ENCODE data around the gene BICD1.

DNA sequence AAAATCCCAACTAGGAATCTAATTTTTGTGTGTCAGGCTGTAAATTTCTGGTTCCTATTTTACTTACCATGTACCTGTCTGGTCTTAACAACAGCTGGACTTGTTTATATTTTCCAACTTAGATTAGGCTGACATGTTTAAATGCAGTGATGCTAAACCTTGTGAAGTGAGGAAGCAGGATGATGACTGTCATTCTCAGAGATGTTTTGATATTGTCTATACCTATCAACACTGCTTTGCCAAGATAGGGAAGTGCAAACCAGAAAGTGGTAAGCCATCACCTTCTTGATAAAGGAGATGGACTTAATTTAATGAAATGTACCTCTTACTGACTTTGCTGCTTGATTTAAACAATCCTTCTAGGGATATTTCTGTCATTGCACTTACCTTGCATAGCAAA, 2.1 kb downstream of the BICD1 start:
- no peak for TF ChIP-seq ZNF274 (IDR thresholded peaks at IDR 0.05; ENCODE audit: low read depth, low read length)
- no peak for TF ChIP-seq YY1 (IDR thresholded peaks at IDR 0.05; ENCODE audit: insufficient read depth, insufficient read length)
- TF ChIP-seq SUZ12 (IDR thresholded peaks at IDR 0.05; ENCODE audit: extremely low read depth, insufficient read depth, insufficient read length) = no peak

Measured in NT2/D1 (cell line).